Karpas-422 (cell line): Measurements from ENCODE around the gene CCAR1. TPM values are rescaled to one million over a fixed set of nuclear protein-coding genes. Genes with fewer than 3 reads are reported as not detected.
"Not testable (repeated sequence)": the region's sequence is repeated elsewhere in the genome, so short reads cannot be mapped to it uniquely, and the experiment has no call there.

Experiments
- DNase-seq: peaks from one replicate; pipeline ENCODE4 v3.0.0-alpha.2; 2015
- H2AFZ ChIP-seq: fragments of 200-600 bp; sonication (generic); 2 replicates; pipeline ENCODE4 v1.6.1; 2014; ENCODE audit warnings: antibody characterized with exemption, low read length, mixed read lengths
- H3K27ac ChIP-seq: fragments of 200-600 bp; sonication (generic); 2 replicates; pipeline ENCODE4 v1.5.1; 2014; ENCODE audit warnings: mild to moderate bottlenecking, low read length, moderate library complexity
- H3K27me3 ChIP-seq: fragments of 200-600 bp; sonication (generic); 2 replicates; pipeline ENCODE4 v1.6.1; 2014; ENCODE audit warnings: low read length, mixed read lengths
- H3K36me3 ChIP-seq: fragments of 200-600 bp; sonication (generic); 2 replicates; pipeline ENCODE4 v1.6.1; 2014; ENCODE audit warnings: low read length, mixed read lengths; ENCODE audit not compliant: insufficient read depth
- H3K4me1 ChIP-seq: fragments of 200-600 bp; sonication (generic); 2 replicates; pipeline ENCODE4 v1.6.1; 2014; ENCODE audit warnings: mild to moderate bottlenecking, low read length, mixed read lengths
- H3K4me2 ChIP-seq: fragments of 200-600 bp; sonication (generic); 2 replicates; pipeline ENCODE4 v1.6.1; 2014; ENCODE audit warnings: low read length, low read depth, mild to moderate bottlenecking; ENCODE audit not compliant: poor library complexity, severe bottlenecking
- H3K4me3 ChIP-seq: fragments of 200-600 bp; sonication (generic); 2 replicates; pipeline ENCODE4 v1.5.1; 2014; ENCODE audit warnings: mild to moderate bottlenecking, antibody characterized with exemption, low read length, mixed read lengths
- H3K79me2 ChIP-seq: fragments of 200-600 bp; sonication (generic); 2 replicates; pipeline ENCODE4 v1.6.1; 2014; ENCODE audit warnings: mild to moderate bottlenecking, low read length, mixed read lengths
- H3K9ac ChIP-seq: fragments of 200-600 bp; sonication (generic); 2 replicates; pipeline ENCODE4 v1.6.0; 2014; ENCODE audit warnings: low read length
- H3K9me2 ChIP-seq: fragments of 200-600 bp; sonication (generic), shearing (Covaris generic); replicated peaks from 2 replicates; pipeline ENCODE4 v1.6.0; 2014; ENCODE audit warnings: mild to moderate bottlenecking, low read length, moderate library complexity; ENCODE audit not compliant: insufficient read depth
- H3K9me3 ChIP-seq: fragments of 300-700, 200-600 bp; sonication (generic); 2 replicates; pipeline ENCODE4 v1.6.1; 2014; ENCODE audit warnings: low read length, mixed read lengths
- H4K20me1 ChIP-seq: fragments of 200-600 bp; sonication (generic); 2 replicates; pipeline ENCODE4 v1.6.1; 2014; ENCODE audit warnings: mild to moderate bottlenecking, antibody characterized with exemption, low read length, low read depth; ENCODE audit not compliant: insufficient read depth
- total RNA-seq: library from RNA; depleted of rRNA; stranded (reverse); fragments of >200 nt; shearing (Covaris generic); gene quantifications from 2 replicates; pipeline ENCODE4 v1.2.3, GENCODE V29; 2014; ENCODE audit warnings: low replicate concordance; rRNA removed

CCAR1 gene, protein sequence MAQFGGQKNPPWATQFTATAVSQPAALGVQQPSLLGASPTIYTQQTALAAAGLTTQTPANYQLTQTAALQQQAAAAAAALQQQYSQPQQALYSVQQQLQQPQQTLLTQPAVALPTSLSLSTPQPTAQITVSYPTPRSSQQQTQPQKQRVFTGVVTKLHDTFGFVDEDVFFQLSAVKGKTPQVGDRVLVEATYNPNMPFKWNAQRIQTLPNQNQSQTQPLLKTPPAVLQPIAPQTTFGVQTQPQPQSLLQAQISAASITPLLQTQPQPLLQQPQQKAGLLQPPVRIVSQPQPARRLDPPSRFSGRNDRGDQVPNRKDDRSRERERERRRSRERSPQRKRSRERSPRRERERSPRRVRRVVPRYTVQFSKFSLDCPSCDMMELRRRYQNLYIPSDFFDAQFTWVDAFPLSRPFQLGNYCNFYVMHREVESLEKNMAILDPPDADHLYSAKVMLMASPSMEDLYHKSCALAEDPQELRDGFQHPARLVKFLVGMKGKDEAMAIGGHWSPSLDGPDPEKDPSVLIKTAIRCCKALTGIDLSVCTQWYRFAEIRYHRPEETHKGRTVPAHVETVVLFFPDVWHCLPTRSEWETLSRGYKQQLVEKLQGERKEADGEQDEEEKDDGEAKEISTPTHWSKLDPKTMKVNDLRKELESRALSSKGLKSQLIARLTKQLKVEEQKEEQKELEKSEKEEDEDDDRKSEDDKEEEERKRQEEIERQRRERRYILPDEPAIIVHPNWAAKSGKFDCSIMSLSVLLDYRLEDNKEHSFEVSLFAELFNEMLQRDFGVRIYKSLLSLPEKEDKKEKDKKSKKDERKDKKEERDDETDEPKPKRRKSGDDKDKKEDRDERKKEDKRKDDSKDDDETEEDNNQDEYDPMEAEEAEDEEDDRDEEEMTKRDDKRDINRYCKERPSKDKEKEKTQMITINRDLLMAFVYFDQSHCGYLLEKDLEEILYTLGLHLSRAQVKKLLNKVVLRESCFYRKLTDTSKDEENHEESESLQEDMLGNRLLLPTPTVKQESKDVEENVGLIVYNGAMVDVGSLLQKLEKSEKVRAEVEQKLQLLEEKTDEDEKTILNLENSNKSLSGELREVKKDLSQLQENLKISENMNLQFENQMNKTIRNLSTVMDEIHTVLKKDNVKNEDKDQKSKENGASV
- 58.3 and 102 TPM in 2 replicates for total RNA-seq

DNA sequence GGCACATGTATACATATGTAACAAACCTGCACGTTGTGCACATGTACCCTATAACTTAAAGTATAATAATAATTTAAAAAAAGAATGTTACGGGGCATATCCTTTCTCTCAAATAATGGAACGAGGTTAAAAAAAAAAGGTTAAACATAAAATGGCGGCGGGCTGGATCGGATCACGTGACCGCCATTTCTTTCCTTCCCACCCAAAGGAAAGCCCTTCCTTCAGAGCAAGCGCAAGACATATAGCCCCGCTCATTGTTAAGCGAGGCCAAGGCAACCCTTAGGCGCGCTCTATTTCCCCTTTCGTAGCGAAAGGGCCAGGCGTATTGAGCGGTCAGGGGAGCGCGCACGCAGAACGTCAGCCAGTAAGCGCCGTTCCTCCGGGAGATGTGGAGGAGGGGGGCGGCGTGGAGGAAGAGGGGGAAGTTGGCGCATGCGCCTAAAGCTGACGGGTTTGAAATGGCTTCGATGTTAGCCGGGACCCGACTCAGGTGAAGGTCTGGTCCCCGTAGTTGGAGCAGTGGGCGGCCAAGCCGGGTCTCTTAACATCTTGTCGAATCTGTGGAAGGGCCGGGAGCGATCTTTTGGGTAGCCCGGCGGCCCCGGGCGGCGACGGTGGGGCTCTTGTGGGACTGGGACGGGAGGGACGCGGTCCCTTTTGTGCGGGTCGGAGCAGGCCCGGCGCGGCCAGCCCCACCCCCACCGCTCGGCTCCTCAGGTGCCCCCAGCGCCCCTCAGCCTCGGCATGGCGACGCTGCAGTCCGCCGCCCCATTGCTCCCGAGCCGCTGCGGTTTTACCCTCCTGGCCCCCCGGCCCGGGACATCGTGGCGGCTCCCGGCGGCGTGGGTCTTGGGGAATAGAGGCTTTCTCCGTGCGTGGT lies at the start of gene CCAR1:
Gene CCAR1 (plus strand): TSS at position 447 of the 880 bp plus-strand sequence. CDS start 1,266 bp downstream, outside the sequence.
- H2AFZ ChIP-seq: peak within 1 kb of the TSS; percentile 59; the same call in 1 of the 2 replicates
- H4K20me1 ChIP-seq: no peaks in the 10 kb centered on the region
- no peaks in the 10 kb centered on the region for H3K9me2 ChIP-seq
- H3K9ac ChIP-seq: peak within 1 kb of the TSS; percentile 97
- H3K27me3 ChIP-seq: no peaks in the 10 kb centered on the region
- peaks cover 8% of the 10 kb centered on the region for H3K4me1 ChIP-seq
- peak within 1 kb of the TSS; percentile 65 for H3K4me2 ChIP-seq
- no peaks in the 10 kb centered on the region for H3K9me3 ChIP-seq
- peaks cover 40% of the 10 kb centered on the region for H3K79me2 ChIP-seq
- peak within 1 kb of the TSS; percentile 69 for H3K27ac ChIP-seq
- H3K36me3 ChIP-seq: peaks cover 16% of the 10 kb centered on the region
- peak; percentile 100 for DNase-seq
- H3K4me3 ChIP-seq: peak within 1 kb of the TSS; percentile 89

DNA sequence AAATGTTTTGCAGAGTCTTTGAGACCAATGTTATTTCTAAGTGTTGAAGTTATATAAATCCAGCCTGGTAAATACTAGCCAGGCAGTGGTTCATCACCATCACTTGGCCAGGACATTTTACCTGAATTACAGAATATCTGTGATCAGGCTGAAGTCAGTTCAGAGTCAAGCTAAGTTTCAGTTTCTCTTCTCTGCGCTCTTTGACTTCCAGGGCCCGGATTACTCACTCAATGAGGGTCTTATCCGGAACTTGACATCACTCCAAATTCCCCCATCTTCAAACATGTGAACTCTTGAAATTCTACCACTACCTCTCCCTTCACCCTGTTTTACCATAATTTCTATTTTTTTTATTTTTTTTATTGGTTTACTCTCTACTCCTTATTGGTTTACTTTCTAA lies 36.6 kb upstream of the CCAR1 start:
- Histone ChIP-seq H3K4me2 (no peak overlapping the region), H3K27ac (no peak overlapping the region), H3K4me1 (no peaks in the 10 kb centered on the region), H3K36me3 (no peaks in the 10 kb centered on the region), H3K79me2 (no peaks in the 10 kb centered on the region), H3K4me3 (no peak overlapping the region), H3K9me2 (no peaks in the 10 kb centered on the region), H3K9ac (no peak overlapping the region), H2AFZ (no peak overlapping the region), H3K9me3 (no peaks in the 10 kb centered on the region), H4K20me1 (no peaks in the 10 kb centered on the region), H3K27me3 (no peaks in the 10 kb centered on the region)
- no peak for DNase-seq

DNA sequence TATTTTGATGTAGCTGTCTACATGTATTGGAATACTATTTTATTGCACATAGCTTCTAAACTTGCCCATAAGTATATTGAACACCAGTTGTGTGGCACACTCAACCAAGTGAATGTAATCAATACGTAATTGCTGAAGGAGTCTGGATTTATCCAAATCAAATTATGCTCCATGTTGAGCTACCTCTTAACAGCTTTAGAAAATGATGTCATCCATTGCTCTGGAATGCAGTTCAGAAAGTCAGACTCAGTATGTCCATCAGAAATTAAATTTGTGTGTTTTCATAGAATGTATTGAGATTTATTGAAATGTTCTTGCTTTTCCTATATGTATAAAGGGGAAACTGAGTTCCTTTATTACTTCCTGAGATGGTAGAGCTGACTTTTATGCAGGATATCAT lies 25.0 kb upstream of the CCAR1 start:
- Histone ChIP-seq H3K27me3 (no peaks in the 10 kb centered on the region), H3K4me1 (peaks cover 15% of the 10 kb centered on the region), H3K9ac (no peak overlapping the region), H3K4me3 (no peak overlapping the region), H3K27ac (no peak overlapping the region), H3K9me2 (no peaks in the 10 kb centered on the region), H3K36me3 (no peaks in the 10 kb centered on the region), H4K20me1 (no peaks in the 10 kb centered on the region), H3K9me3 (no peaks in the 10 kb centered on the region), H3K79me2 (no peaks in the 10 kb centered on the region), H2AFZ (no peak overlapping the region), H3K4me2 (no peak overlapping the region)
- DNase-seq: no peak

DNA sequence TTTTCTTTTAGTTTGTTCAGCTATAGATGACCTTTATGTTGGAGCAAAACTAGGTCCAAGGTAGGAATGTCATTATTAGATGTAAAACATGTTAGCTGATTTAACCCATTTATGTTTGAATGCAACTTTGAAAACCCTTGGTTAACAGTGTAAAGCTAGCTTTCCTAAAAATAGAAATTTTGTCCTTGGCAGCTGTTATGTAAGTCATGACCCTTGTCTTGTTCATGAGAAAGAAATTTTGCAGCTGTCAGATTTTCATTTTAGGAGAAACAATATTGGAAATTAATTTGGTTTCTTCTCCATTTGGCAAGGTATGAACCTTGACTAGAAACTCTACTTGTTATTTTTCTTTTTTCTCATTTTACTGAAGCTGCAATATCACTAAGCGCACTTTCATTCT lies 23.9 kb upstream of the CCAR1 start:
- no peak overlapping the region for H3K9ac ChIP-seq
- no peaks in the 10 kb centered on the region for H3K79me2 ChIP-seq
- H3K9me2 ChIP-seq: no peaks in the 10 kb centered on the region
- H3K27me3 ChIP-seq: no peaks in the 10 kb centered on the region
- H3K9me3 ChIP-seq: no peaks in the 10 kb centered on the region
- no peaks in the 10 kb centered on the region for H3K36me3 ChIP-seq
- H2AFZ ChIP-seq: no peak overlapping the region
- H3K4me1 ChIP-seq: peaks cover 18% of the 10 kb centered on the region
- H3K27ac ChIP-seq: no peak overlapping the region
- DNase-seq: no peak
- no peaks in the 10 kb centered on the region for H4K20me1 ChIP-seq
- H3K4me2 ChIP-seq: no peak overlapping the region
- H3K4me3 ChIP-seq: no peak overlapping the region

DNA sequence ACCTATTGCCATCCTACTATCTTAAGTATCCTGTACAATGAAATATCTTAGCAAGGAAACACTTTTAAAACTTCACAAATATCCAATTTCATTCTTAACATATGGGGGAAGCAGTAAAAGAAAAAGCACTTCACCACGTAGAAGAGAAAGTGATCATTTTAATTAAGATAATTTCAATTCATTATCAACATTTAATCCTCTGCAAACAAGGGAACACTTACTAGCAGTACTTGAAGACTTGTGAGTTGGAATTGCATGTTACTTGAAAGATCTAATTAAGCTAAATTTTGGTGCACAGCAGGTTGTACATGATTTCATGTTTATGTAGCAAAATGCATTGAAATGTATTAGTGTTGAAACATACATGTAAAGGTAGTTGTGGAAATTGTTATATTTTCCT lies 20.8 kb upstream of the CCAR1 start:
- peaks cover 18% of the 10 kb centered on the region for H3K4me1 ChIP-seq
- H3K9me3 ChIP-seq: no peaks in the 10 kb centered on the region
- 0 out of 2 replicates have a peak overlapping the region, but pooled peaks have one; percentile 18 for H3K27ac ChIP-seq
- H3K79me2 ChIP-seq: no peaks in the 10 kb centered on the region
- DNase-seq: no peak
- H3K9me2 ChIP-seq: no peaks in the 10 kb centered on the region
- no peaks in the 10 kb centered on the region for H3K36me3 ChIP-seq
- no peak overlapping the region for H3K4me3 ChIP-seq
- H3K27me3 ChIP-seq: no peaks in the 10 kb centered on the region
- no peak overlapping the region for H3K9ac ChIP-seq
- H3K4me2 ChIP-seq: peak overlapping the region; percentile 47
- H2AFZ ChIP-seq: peak overlapping the region; percentile 67; the same call in 1 of the 2 replicates
- H4K20me1 ChIP-seq: no peaks in the 10 kb centered on the region

DNA sequence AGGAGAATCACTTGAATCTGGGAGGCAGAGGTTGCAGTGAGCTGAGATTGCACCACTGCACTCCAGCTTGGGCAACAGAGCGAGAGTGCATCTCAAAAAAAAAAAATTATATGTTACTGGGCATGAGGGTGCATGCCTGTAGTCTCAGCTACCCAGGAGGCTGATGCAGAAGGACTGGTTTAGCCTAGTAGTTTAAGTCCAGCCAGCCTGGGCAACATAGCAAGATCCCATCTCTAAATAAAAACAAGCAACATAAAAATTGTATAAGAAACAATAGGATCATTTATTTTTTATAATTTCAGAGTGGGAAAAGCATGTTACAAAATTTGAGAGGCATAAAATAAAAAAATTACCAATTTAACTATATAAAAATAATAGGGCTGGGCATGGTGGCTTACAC lies 15.5 kb upstream of the CCAR1 start:
- Histone ChIP-seq H3K9ac (no peak overlapping the region), H3K27ac (no peak overlapping the region), H3K4me2 (no peak overlapping the region), H3K79me2 (no peaks in the 10 kb centered on the region), H3K9me2 (no peaks in the 10 kb centered on the region), H3K9me3 (no peaks in the 10 kb centered on the region), H3K4me3 (no peak overlapping the region), H2AFZ (no peak overlapping the region), H3K4me1 (peaks cover 8% of the 10 kb centered on the region), H3K27me3 (no peaks in the 10 kb centered on the region), H3K36me3 (no peaks in the 10 kb centered on the region), H4K20me1 (no peaks in the 10 kb centered on the region)
- DNase-seq: no peak

DNA sequence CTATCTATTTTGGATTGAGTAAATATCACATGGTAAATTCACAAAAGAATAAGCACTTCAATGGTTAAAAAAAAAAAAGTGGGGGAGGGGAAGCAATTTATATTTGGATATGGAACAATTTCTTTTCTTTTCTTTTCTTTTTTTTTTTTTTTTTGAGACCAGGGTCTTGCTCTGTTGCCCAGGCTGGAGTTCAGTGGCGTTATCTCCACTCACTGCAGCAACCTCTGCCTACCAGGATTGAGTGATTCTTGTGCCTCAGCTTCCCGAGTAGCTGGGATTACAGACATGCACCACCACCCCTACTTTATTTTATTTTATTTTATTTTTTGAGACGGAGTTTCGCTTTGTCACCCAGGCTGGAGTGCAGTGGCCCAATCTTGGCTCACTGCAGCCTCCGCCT lies 12.1 kb upstream of the CCAR1 start:
- not testable (repeated sequence) for H3K9me3 ChIP-seq, DNase-seq, H3K79me2 ChIP-seq, H3K4me1 ChIP-seq, H3K4me3 ChIP-seq, H2AFZ ChIP-seq, H4K20me1 ChIP-seq, H3K27me3 ChIP-seq, H3K9me2 ChIP-seq, H3K9ac ChIP-seq, H3K36me3 ChIP-seq, H3K27ac ChIP-seq, H3K4me2 ChIP-seq
